HepG2 (cell line): ENCODE data around the gene BBS9.

Experiments used
- ASH2L ChIP-seq: fragments of 300-600, 200-600 bp; sonication (generic); IDR thresholded peaks from 2 replicates; pipeline ENCODE4 v1.7.0; 2017; ENCODE audit warnings: low read depth, mild to moderate bottlenecking, moderate library complexity, mixed read lengths, low read length; ENCODE audit not compliant: insufficient read length
- FOSL1 ChIP-seq: sonication (generic); formaldehyde crosslinking; IDR thresholded peaks from 2 replicates; pipeline ENCODE4 v1.9.0; 2021; ENCODE audit warnings: missing genetic modification reagents, borderline replicate concordance
- PPARG ChIP-seq: conservative IDR thresholded peaks from 2 replicates; pipeline ENCODE4 v1.6.1; 2016; ENCODE audit warnings: missing biosample characterization, missing genetic modification reagents
- REST ChIP-seq, 2 experiments: IDR thresholded peaks; 2 replicates each; pipeline ENCODE4 v1.6.1; 2011 to 2012; ENCODE audit warnings: low read length in 2 of 2, borderline replicate concordance in 1 of 2, low read depth in 1 of 2, mild to moderate bottlenecking in 1 of 2, moderate library complexity in 1 of 2
- RFXANK ChIP-seq: IDR thresholded peaks from 2 replicates; pipeline ENCODE4 v1.6.1; 2016
- RXRA ChIP-seq: sonication (generic); formaldehyde crosslinking; IDR thresholded peaks from 2 replicates; pipeline ENCODE4 v1.5.1; 2020; ENCODE audit warnings: missing genetic modification reagents
- SIX4 ChIP-seq: sonication (generic); formaldehyde crosslinking; IDR thresholded peaks from 2 replicates; pipeline ENCODE4 v1.4.0; 2020; ENCODE audit warnings: missing genetic modification reagents
- SNAI1 ChIP-seq: sonication (generic); formaldehyde crosslinking; IDR thresholded peaks from 2 replicates; pipeline ENCODE4 v1.5.0; 2020; ENCODE audit warnings: mild to moderate bottlenecking, missing genetic modification reagents, borderline replicate concordance
- SNRNP70 ChIP-seq: fragments of 200-400 bp; formaldehyde crosslinking; IDR thresholded peaks from 2 replicates; pipeline ENCODE4 v1.6.1; 2017; ENCODE audit warnings: mild to moderate bottlenecking, low read depth, low read length, moderate library complexity
- TFE3 ChIP-seq: IDR thresholded peaks from 2 replicates; pipeline ENCODE4 v1.6.1; 2016
- ZNF850 ChIP-seq: sonication (generic); formaldehyde crosslinking; conservative IDR thresholded peaks from 2 replicates; pipeline ENCODE4 v1.9.0; 2021; ENCODE audit warnings: mild to moderate bottlenecking, missing genetic modification reagents
- TF ChIP-seq, protein P1 (sequence below): sonication (generic); formaldehyde crosslinking; IDR thresholded peaks from 2 replicates; pipeline ENCODE4 v1.4.0; 2020; ENCODE audit warnings: missing genetic modification reagents
- TF ChIP-seq, protein P2 (sequence below): sonication (generic); formaldehyde crosslinking; IDR thresholded peaks from 2 replicates; pipeline ENCODE4 v1.5.0; 2020; ENCODE audit warnings: mild to moderate bottlenecking, missing genetic modification reagents, moderate library complexity

GRCh38 chr7:33511778-33512177 is 382.4 kb downstream of the BBS9 start:
- TF ChIP-seq, protein P1, sequence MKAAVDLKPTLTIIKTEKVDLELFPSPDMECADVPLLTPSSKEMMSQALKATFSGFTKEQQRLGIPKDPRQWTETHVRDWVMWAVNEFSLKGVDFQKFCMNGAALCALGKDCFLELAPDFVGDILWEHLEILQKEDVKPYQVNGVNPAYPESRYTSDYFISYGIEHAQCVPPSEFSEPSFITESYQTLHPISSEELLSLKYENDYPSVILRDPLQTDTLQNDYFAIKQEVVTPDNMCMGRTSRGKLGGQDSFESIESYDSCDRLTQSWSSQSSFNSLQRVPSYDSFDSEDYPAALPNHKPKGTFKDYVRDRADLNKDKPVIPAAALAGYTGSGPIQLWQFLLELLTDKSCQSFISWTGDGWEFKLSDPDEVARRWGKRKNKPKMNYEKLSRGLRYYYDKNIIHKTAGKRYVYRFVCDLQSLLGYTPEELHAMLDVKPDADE (CRISPR knock-in tag): no peak
- TF ChIP-seq ZNF850 (CRISPR knock-in tag) (no peak), SIX4 (no peak), RXRA (CRISPR knock-in tag) (no peak), SNAI1 (no peak), ASH2L (no peak), TFE3 (CRISPR knock-in tag) (no peak), PPARG (CRISPR knock-in tag) (no peak), REST (IDR thresholded peaks at IDR 0.05; ENCODE audit: borderline replicate concordance in 1 of 2, low read depth in 1 of 2, low read length in 2 of 2) (no peak), SNRNP70 (no peak), FOSL1 (CRISPR knock-in tag) (no peak), RFXANK (CRISPR knock-in tag) (no peak)
- TF ChIP-seq, protein P2, sequence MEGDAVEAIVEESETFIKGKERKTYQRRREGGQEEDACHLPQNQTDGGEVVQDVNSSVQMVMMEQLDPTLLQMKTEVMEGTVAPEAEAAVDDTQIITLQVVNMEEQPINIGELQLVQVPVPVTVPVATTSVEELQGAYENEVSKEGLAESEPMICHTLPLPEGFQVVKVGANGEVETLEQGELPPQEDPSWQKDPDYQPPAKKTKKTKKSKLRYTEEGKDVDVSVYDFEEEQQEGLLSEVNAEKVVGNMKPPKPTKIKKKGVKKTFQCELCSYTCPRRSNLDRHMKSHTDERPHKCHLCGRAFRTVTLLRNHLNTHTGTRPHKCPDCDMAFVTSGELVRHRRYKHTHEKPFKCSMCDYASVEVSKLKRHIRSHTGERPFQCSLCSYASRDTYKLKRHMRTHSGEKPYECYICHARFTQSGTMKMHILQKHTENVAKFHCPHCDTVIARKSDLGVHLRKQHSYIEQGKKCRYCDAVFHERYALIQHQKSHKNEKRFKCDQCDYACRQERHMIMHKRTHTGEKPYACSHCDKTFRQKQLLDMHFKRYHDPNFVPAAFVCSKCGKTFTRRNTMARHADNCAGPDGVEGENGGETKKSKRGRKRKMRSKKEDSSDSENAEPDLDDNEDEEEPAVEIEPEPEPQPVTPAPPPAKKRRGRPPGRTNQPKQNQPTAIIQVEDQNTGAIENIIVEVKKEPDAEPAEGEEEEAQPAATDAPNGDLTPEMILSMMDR: no peak
